ENCODE results near the gene ZNF486.
"Not testable (repeated sequence)": the region's sequence is repeated elsewhere in the genome, so short reads cannot be mapped to it uniquely, and the experiment has no call there.

The ZNF486 gene

DNA sequence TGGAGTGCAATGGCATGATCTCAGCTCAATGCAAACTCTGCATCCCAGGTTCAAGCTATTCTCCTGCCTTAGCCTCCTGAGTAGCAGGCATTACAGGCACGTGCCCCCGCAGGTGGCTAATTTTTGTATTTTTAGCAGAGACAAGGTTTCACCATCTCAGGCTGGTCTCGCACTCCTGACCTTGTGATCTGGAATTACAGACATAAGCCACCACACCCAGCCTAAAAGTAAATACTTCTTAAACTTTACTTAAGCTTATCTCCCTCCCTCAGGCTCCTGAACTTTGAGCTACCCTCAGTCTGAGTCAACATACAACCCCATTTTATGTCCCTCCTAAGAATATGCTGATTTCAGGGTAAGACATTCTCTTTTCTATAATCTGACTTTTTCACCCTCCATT lies 66.1 kb downstream of the ZNF486 start:
- no peak for DNase-seq

DNA sequence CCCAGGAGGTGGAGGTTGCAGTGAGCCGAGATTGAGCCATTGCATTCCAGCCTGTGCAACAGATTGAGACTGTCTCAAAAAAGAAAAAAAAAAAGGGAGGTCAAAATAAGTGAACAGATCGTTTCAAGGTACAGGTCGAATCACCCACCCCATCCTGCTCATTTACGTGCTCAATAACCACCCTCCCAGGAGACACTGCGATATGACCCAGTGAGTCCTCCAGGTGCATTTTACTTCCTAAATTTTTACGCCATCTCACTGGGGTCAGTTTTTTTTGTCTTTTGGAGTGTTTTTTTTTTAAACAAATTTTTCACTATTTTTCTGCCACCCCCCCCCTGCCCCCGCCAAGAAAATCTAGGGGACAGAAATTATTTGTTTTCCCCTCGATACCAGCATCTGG lies 68.1 kb downstream of the ZNF486 start:
- DNase-seq = no peak

DNA sequence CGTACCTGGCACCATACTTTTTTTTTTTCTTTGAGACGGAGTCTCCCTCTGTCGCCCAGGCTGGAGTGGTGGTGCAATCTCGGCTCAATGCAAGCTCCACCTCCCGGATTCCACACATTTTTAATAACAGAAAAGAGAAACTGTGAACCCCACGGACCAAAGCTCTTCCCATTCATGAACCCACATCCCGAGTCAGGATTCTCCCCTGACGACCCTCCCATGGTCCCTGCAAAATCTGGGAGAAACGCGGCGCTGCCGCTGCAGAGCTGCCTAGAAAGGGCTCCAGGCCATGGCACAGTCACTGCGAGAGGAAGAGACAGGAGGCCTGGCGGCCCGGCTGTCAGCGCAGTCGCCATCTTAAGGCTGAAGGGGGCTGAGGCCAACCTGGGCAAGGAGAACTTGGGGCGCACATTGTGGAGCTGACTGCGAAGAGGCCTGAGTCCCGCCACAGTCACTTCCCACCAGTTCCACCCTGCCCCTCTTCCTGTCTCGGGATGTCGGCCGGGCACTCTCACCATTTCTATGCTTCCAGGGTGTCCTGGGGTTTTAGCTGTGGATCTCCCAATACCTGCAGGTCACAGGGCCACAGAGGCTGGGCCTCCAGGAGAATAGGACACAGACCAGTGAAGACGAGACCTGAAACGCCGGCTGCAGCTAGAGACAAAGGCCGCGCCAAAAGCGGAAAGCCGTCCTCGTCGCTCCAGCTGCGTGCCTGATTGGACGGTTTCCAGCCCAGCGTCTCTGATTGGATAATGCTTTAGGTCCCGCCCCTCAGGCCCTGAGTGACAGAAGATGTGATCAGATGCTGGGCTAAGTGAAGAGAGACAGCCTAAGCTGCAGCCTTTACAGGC lies 71.0 kb downstream of the ZNF486 start:
- DNase-seq = peak; percentile 35 to 94 (median 82)

DNA sequence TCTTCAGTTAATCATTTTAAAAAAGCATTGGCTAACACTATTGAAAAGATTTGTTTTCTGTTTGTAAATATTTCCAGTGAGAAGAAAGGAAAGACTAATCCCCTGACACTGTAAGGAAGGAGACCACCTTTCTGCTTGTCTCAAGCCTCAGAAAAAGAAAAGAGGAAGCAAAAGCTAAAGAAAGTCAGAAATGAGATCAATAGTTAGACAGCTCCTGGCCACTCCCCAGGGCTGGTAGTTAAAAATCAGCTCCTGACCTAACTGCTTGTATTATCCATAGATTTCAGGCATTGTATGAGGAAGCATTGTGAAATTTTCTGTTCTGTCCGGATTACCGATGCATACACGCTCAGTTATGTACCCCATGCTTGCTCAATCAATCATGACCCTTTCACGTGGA lies 76.6 kb downstream of the ZNF486 start:
- no peak for DNase-seq

DNA sequence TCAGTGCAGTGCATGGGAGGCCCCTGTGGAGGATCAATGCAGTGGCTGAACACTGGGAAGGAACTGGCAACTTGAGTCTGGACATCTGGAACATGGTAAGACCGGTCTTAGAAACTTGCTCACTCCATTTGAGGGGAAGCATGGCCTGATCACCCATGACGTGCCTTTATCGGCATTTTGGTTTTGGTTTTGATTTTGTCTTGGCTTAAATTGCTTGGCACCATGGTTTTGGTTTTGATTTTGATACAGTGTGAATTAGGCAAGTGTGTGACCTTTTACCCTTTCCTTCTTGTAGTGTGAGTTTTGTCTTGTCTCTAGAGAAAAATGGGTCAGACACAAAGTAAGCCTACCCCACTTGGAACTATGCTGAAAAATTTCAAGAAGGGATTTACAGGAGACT lies 77.3 kb downstream of the ZNF486 start:
- no peak for DNase-seq

DNA sequence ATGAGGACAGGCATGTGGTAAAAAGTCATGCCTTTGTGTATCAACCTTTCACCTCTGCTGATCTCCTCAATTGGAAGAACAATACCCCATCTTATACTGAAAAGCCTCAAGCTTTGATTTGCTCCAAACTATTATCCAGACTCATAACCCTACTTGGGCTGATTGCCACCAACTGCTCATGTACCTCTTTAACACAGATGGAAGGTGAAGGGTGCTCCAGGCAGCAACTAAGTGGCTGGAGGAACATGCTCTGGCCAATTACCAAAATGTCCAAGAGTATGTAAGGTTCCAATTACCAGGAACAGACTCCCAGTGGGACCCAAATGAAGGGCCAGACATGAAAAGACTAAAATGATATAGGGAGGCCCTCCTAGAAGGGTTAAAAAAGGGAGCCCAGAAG lies 78.3 kb downstream of the ZNF486 start:
- no peak for DNase-seq

DNA sequence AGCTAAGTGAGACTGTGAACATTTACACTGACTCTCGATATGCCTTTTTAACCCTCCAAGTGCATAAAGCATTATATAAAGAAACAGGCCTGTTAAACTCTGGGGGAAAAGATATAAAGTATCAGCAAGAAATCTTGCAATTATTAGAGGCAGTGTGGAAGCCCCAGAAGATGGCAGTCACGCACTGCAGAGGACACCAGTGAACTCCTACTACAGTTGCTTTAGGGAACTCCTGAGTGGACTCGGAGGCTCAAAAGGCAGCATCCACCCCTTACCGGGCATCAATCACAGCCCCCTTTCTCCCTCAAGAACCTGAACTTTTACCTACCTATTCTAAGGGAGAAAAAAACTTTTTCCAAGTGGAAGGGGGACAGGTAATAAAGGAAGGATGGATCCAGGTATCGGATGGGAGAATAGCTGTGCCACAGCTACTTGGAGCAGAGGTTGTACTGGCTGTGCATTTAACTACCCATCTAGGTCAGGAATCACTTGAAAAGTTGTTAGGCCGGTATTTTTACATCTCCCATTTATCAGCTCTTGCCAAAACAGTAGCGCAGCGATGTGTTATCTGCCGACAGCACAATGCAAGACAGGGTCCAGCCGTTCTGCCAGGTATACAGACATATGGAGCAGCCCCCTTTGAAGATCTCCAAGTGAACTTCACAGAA lies 80.1 kb downstream of the ZNF486 start:
- peak in 43 of 58 donors; percentile 1 to 70 (median 32) for DNase-seq

DNA sequence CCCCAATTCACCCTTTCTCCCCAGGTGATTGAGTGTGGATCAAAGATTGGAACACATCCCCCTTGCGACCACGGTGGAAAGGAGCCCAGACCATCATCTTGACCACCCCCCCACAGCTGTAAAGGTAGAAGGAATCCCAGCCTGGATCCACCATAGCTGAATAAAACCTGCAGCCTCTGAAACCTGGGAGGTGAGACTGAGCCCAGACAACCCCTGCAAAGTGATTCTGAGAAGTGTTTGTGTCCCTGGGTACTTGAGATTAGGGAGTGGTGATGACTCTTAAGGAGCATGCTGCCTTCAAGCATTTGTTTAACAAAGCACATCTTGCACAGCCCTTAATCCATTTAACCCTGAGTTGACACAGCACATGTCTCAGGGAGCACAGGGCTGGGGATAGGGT lies 81.2 kb downstream of the ZNF486 start:
- DNase-seq = not testable (repeated sequence)

All from anterior cingulate cortex (tissue), 58 donors.